Stimulated activated CD8-positive, alpha-beta memory T cell treated with anti-CD3 and anti-CD28 coated beads, Interleukin-12 subunit alpha, Interleukin-12 subunit beta, amount 100 ng/mL, for 24 hours (primary cell): ENCODE data around the gene RABGAP1.

Experiments used
- DNase-seq: peaks from one replicate; pipeline ENCODE4 v3.0.0-alpha.2; 2020; ENCODE audit errors: extremely low read depth

Gene RABGAP1

GRCh38 chr9:123083680-123084079 lies 142.9 kb downstream of the RABGAP1 start:
- DNase-seq = no peak

GRCh38 chr9:123084256-123084655 lies 143.4 kb downstream of the RABGAP1 start:
- DNase-seq = no peak

- DNase-seq = no peak
These were observed 145.1 kb downstream of the RABGAP1 start for GRCh38 chr9:123085916-123086315.

DNA sequence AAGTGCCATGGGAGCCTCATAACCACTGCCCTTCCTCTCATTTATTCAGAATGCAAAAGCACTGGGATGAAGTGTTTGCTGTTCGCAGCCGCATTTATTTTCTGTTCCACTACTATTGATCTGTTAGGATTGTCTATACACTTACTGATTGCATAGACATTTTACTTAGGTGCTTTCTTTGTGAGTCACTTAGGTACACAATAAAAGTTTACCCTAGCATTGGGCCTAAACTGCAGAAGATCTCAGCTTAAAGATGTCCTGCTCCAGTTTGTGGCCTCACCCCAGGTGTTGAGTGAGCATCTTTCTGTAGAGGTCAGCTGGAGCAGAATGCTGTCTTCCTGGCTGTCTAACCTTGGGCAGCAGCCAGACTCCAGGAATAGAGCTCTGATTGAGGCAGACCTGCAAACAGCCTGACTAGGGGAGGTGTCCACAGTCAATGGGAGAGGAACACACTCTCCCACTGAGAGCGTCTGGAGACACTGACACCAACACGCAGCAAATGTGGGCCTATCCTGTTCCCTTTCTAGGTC lies 146.6 kb downstream of the RABGAP1 start:
- no peak for DNase-seq

DNA sequence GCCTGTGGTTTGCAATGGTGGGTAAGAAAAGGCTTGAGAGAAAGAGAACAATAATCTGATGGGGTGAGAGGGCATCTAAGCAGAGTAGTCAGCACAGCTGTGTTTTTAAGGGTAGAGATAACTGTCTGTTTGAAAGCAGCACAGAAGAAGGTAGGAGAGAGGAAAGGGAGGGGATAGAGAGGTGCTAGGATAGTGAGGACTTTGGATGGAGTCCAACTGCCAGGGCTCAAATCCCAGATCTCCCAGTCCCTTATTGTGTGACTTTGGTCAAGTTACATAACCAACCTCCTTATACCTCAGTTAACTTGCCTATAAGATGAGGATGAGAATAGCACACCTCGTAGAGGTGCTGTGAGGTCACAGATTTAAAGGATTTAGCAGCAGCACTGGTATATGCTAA lies 148.2 kb downstream of the RABGAP1 start:
- DNase-seq = no peak

DNA sequence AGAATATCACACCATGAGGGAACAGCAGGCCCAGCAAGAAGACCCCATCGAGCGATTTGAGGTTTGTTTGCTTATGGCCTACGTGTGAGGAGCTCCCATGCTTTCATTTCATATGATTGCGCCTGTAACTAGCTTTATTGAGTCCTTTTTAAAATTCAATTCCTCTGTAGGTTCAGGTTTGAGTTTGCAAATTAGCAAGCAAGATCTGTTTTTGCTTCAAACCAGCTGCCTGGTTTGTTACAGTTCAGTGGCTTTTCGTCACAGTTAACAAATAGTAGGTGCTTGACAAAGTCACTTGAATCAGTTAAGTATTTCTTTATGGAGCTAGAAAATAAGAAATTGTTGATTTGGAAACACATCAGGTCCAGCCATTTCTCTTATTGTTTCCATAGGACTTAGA lies 149.0 kb downstream of the RABGAP1 start:
- DNase-seq = no peak

- no peak for DNase-seq
These were observed 149.5 kb downstream of the RABGAP1 start for GRCh38 chr9:123090198-123090896.

- no peak for DNase-seq
These were observed 150.1 kb downstream of the RABGAP1 start for GRCh38 chr9:123090956-123091355.

GRCh38 chr9:123091459-123091858 lies 150.6 kb downstream of the RABGAP1 start:
- no peak for DNase-seq

DNA sequence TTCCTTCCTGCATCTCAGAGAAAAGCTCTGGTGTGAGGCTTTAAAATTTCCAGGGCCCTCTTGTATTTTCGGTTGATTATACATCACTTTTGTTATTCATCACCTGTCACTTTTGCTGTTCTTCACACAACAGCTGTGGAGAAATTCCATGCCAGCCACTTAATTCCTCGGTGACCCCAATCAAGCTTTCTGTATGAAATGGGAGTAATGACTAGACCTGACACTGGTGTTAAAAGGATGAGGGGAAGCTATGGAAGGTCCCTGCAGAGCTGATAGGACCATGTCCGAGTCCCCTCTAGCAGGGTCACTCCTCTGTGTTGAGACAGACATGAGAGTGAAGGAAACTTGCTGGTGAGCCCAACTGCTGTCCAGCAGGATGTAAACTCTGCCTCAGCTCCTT lies 152.3 kb downstream of the RABGAP1 start:
- DNase-seq = no peak

DNA sequence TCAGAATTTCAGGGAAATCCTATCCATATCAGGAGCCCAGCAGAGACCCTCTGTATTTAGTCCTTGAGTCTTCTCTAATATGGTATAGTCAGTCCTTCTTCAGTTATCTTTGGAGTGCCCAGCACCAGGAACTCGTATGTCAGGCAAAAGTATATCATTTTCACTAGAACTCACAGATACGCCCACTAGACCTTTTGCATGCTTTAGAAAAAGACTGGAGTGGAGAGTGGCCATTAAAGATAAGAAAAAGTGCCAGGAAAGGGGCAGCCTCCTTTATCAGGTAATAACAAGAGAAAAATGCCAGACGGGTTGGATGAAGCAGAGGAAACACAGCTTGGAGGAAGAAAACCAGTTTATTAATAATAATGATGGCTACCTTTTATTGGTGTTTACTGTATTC lies 156.2 kb downstream of the RABGAP1 start:
- no peak for DNase-seq

GRCh38 chr9:123097430-123098095 lies 156.7 kb downstream of the RABGAP1 start:
- no peak for DNase-seq

DNA sequence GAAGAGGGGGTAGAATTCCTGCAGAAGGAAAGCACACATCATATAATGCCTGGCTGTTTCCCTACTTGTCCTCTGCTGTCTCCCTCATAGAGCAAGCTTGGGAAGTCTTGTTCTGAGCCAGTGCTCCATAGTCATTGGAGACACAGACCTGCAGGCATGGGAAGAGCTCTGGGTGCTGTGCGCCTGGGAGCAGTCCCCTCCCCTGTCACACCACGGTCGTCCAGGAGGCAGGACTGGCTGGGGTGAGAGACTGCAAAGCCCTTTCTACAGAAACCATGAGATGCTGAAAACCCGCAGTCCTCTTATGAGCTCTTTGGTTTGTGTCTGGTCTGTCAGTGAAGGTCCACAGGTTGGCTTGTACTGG lies 157.3 kb downstream of the RABGAP1 start:
- no peak for DNase-seq

DNA sequence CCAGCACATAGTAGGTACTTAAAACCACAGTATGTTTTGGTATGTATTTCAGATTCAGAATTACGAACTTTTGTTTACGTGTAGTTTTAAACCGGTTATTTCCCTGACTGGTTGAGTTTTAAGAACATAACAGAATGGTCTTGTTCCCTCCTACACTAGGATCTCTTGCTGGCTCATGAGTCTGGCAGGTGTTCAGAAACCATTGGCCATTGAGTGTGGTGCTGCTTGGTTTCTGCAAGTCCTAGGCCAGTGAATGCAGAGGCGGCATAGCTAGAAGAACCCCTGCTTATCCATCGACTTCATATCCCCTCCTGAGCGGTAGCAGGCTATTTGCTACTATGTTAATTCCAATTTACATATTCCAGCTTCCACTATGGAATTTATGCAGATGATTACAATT lies 158.2 kb downstream of the RABGAP1 start:
- no peak for DNase-seq

- no peak for DNase-seq
These were observed 158.7 kb downstream of the RABGAP1 start for GRCh38 chr9:123099548-123099947.

DNA sequence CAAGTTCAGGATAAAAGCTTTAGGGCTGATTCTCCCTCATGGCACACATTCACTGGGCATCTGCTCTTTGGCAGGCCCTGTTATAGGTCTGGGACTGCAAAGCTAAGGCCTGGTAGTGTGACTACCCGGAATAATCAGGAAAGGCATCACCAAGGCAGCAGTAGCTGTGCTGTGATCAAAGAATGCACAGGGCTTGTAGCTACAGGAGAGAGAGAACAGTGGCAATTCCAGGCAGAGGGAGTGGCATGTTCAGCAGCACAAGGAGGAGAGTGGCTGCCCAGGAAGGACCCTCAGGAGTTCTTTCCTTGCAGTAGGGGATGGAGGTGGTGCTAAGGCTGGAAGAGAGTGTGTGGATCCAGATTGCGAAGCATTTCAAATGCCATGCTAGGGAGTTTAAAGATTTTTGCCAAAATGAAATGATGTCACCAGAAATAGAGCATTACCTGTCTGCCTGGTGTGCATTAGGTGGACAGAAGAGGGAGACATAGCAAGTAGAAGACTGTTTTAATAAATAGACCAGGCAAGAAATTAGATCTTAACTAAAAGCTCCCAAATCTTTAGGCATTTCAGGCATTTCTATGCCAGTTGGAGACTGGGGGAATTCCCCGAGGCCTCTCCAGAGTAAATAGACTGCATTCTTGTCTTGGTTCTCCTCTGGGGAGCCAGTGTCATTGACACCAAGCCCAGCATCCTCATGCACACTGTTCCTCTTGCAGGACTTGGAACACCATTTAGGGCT lies 161.7 kb downstream of the RABGAP1 start:
- no peak for DNase-seq

DNA sequence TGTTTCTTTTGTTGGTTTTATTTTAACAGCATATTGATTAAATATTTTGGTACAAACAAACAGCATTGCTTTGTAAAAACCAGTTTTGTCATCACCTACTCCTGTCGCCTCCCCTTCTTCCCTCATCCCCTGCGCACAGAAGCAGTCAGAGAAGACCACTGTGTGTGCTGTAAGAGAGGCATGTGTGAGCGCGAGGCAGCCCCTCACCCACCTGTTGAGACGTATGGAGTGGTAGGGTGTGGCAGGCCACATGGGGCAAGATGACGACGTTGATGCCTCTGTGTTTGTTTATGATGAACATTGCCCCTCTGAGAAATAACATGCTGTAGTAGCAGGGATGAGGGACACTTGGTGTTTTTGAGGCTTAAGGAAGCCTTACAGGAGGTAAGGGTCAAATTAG lies 164.0 kb downstream of the RABGAP1 start:
- DNase-seq = no peak

- DNase-seq = no peak
These were observed 164.7 kb downstream of the RABGAP1 start for GRCh38 chr9:123105490-123105889.

GRCh38 chr9:123107639-123108285 lies 166.9 kb downstream of the RABGAP1 start:
- no peak for DNase-seq

DNA sequence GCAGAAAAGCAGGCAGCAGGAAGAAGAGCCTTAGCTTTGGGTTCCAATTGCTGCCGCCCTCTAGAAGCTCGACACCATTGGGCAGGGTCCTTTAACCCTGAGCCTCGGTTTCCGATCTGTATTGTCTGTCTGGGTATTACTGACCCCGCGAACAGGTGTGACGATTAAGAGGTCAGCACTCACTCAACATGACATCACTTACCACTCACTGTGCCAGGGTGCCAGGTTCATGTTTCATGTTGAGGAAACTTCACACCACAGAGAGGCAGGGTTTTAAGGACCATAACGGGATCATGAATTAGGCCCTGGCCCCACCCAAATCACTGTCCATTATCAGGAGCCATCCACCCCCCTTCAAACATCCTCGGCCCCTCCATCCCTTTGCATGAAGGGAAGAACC lies 168.2 kb downstream of the RABGAP1 start:
- DNase-seq = no peak

GRCh38 chr9:123109540-123110279 lies 168.9 kb downstream of the RABGAP1 start:
- DNase-seq = no peak
